OCI-LY7 (cell line): ENCODE data around the gene PDLIM1.
"Not testable (repeated sequence)": the region's sequence is repeated elsewhere in the genome, so short reads cannot be mapped to it uniquely, and the experiment has no call there.

Experiments used
- EZH2phosphoT487 ChIP-seq: fragments of 200-600 bp; sonication (generic); IDR thresholded peaks from 2 replicates; pipeline ENCODE4 v1.6.1; 2018; ENCODE audit warnings: low read depth, borderline replicate concordance, mild to moderate bottlenecking, mixed run types, antibody characterized with exemption, low read length, moderate library complexity, mixed read lengths
- TF ChIP-seq, protein P1 (sequence below): fragments of 200-600 bp; sonication (generic); conservative IDR thresholded peaks from 2 replicates; pipeline ENCODE4 v1.5.1; 2014; ENCODE audit warnings: mild to moderate bottlenecking, antibody characterized with exemption, low read length, moderate library complexity, mixed read lengths

DNA sequence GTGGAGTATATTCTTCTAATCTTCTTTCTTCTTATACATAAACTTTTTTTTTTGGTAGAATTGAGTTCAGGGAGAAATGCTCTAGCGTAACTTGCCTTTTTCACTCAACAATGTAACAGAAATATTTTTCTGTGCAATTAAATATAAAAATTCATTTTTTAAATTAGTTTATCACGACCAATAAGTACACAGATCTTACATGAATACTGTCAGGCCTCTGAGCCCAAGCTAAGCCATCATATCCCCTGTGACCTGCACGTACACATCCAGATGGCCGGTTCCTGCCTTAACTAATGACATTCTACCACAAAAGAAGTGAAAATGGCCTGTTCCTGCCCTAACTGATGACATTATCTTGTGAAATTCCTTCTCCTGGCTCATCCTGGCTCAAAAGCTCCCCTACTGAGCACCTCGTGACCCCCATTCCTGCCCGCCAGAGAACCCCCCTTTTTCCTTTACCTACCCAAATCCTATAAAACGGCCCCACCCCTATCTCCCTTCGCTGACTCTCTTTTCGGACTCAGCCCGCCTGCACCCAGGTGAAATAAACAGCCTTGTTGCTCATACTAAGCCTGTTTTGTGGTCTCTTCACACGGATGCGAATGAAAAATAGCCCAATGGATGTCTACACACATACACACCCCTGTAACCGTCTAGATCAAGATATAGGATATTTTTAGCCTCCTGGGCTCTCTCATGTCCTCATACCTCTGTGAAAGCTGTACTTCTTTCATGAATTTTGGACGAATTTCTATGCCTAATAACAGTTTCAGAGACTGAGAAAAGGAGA, 61.7 kb downstream of the PDLIM1 start:
- TF ChIP-seq, protein P1, sequence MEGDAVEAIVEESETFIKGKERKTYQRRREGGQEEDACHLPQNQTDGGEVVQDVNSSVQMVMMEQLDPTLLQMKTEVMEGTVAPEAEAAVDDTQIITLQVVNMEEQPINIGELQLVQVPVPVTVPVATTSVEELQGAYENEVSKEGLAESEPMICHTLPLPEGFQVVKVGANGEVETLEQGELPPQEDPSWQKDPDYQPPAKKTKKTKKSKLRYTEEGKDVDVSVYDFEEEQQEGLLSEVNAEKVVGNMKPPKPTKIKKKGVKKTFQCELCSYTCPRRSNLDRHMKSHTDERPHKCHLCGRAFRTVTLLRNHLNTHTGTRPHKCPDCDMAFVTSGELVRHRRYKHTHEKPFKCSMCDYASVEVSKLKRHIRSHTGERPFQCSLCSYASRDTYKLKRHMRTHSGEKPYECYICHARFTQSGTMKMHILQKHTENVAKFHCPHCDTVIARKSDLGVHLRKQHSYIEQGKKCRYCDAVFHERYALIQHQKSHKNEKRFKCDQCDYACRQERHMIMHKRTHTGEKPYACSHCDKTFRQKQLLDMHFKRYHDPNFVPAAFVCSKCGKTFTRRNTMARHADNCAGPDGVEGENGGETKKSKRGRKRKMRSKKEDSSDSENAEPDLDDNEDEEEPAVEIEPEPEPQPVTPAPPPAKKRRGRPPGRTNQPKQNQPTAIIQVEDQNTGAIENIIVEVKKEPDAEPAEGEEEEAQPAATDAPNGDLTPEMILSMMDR = not testable (repeated sequence)
- TF ChIP-seq EZH2phosphoT487 = not testable (repeated sequence)
